SK-N-SH treated with all-trans-retinoic acid at 6 μM for 48 hours (cell line): ENCODE data around the gene PCF11.

Source experiments
- GLIS3 ChIP-seq: fragments of 250-450 bp; sonication (Bioruptor Pico); IDR thresholded peaks from 2 replicates; pipeline ENCODE4 v1.5.0; 2020; ENCODE audit warnings: mild to moderate bottlenecking, moderate library complexity
- ISL1 ChIP-seq: fragments of 250-450 bp; sonication (Bioruptor Pico); IDR thresholded peaks from 2 replicates; pipeline ENCODE4 v2.1.2; 2022; ENCODE audit warnings: mild to moderate bottlenecking, moderate library complexity
- PATZ1 ChIP-seq: fragments of 250-450 bp; sonication (Bioruptor Pico); IDR thresholded peaks from 2 replicates; pipeline ENCODE4 v1.8.0; 2020; ENCODE audit warnings: mild to moderate bottlenecking, moderate library complexity, borderline replicate concordance
- RARB ChIP-seq: fragments of 250-450 bp; sonication (Bioruptor Pico); IDR thresholded peaks from 2 replicates; pipeline ENCODE4 v1.8.0; 2021; ENCODE audit warnings: mild to moderate bottlenecking, moderate library complexity
- ZC3H10 ChIP-seq: fragments of 250-450 bp; sonication (Bioruptor Pico); IDR thresholded peaks from 2 replicates; pipeline ENCODE4 v1.5.1; 2021; ENCODE audit warnings: mild to moderate bottlenecking, moderate library complexity
- ZFP30 ChIP-seq: fragments of 450-650 bp; formaldehyde crosslinking; IDR thresholded peaks from 2 replicates; pipeline ENCODE4 v1.5.0; 2022; ENCODE audit warnings: mild to moderate bottlenecking, moderate library complexity

- TF ChIP-seq PATZ1 (CRISPR knock-in tag) (0 out of 2 replicates have a peak, but pooled peaks have one; percentile 54), RARB (no peak), ZC3H10 (CRISPR knock-in tag) (no peak), ZFP30 (no peak), GLIS3 (no peak), ISL1 (CRISPR knock-in tag) (no peak)
Observed at GRCh38 chr11:83193315-83194280, 36.7 kb downstream of the PCF11 start, which contains the start of gene ANKRD42.
